ENCODE data around the gene TRAIP.
"Not testable (repeated sequence)": the region's sequence is repeated elsewhere in the genome, so short reads cannot be mapped to it uniquely, and the experiment has no call there.

TRAIP gene

GRCh38 chr3:49872801-49873281, 16.5 kb upstream of the TRAIP start:
- DNase-seq: no peak

GRCh38 chr3:49871531-49872153, 15.3 kb upstream of the TRAIP start:
- no peak for DNase-seq

- no peak for DNase-seq
Measured at GRCh38 chr3:49869525-49870126, 13.3 kb upstream of the TRAIP start, which contains the start of gene CAMKV. CAMKV (minus strand) TSS chr3:49869906; CDS start chr3:49862388, 7,518 bp downstream.

- no peak for DNase-seq
Measured at GRCh38 chr3:49868862-49869466, 12.6 kb upstream of the TRAIP start.

DNA sequence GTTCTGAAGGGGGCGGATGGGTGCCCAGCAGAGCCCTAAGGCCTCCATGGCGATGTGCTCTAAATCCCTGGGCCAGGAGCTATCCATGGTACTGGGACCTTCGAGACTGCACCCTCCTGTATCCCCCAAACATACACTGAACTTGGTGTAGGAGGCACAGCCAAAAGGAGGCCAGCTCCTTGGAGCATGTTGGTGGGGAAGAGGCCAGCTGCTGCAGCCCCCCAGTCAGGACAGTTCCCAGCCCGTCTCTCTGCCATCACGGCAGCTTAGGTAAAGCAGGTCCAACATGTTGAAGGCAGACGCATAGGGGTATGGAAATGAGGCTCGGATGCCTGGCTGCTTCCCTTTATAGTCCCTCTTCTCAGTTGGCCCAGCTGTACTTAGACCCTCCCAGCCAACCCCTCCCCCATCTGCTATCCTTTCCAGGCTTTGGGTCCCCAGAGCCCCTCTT, 11.5 kb upstream of the TRAIP start:
- no peak for DNase-seq

- DNase-seq: no peak
Measured at GRCh38 chr3:49867400-49867799, 11.0 kb upstream of the TRAIP start.

DNA sequence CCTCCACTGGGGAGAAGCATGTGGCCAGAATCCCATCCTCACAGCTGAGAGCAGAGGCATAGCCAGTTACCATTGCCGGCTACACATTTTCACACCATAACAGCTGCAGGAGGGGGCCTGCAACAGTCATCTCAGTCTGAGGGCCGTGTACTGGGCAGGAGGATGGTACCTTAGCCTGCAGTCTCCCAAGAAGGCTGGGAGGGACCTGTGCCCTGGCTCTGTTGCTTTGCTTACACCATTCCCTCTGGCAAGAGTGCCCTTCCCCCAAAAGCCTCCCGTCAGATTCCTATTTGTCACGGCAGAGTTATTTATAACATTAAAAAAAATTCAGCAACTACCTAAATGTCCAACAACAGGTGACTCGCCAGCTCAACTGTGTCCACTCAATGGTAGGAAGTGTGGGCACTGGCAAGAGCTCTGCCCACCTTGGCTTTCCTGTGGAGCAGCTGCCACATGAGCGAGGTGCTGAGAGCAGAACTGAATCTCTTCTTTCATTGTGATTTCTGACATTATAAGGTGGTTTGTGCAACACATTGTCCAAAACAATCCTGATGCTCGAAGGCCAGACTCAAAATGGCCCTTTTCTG, 8.9 kb upstream of the TRAIP start:
- DNase-seq: no peak

DNA sequence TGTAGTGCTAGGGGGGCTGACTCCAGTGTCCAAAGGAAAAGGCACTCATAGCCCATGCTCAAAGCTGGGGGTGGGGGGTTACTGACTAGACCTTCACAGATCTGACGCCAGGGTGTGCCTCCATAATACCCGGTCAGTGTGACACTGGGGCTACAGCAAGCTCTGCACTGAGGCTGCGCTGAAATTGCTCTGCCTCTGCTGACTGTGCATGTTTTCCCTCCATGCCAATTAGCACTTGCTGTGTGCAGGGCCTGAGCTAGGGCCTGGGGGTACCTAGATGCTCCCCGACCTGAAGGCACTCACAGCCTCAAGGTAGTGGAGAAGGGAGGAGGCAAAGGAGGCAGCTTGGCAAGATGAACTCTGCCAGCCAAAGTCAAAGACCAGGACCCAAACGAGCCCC, 8.1 kb upstream of the TRAIP start:
- no peak for DNase-seq

DNA sequence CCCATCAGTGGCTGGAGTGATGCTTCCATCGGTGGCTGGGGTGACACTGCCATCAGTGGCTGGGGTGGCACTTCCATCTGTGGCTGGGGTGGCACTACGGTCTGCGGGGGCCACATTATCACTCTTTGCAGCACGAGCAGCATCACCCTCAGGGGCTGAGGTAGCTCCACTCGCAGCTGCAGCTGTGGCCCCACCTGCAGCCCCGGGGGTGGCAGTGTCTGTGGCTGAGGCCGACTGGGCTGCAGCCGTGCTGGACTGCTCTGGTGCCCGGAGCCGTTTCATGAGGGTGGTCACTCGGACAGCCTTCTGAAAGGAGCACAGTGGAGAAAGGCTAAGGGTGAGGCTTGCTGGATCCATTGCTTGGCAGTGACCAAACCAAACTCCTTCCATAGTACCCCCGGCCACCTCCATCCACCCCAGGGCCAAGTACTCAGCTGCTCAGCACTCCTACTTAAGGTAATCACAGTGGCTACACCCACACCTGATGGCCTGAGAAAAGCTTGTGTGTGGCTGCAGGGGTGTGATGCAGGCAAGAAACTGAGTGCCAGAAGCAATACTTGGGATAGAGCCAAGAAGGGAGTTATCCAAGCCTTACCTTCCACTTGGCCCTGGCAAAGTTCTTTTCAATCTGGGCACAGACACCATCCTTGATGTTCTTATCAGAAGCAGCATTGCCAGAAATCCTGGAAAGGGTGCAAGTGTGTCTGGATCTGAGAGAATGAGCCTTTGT, 3.4 kb upstream of the TRAIP start:
- no peak for DNase-seq

- DNase-seq: no peak
Measured at GRCh38 chr3:49855662-49856061, 702 bp downstream of the TRAIP start.

DNA sequence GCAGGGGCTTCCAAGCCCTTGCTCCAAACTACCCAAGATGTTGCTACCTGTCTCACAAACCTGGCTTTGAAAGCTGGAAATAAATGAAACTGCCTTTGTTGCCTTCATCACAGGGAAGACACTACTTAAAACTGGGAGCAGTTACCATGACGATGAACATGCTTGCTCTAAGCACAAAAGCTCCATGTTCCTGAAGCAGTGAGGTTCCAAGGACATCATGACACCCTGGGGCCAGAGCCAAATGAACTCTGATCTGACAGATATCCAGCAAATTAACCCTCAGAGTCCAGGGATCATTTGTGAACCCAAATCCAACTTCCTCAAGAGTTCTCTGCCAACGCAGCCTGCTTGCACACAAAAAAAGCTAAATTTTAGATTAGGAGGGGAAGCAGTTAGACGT, 10.7 kb downstream of the TRAIP start:
- no peak for DNase-seq

- DNase-seq: no peak
Measured at GRCh38 chr3:49844464-49845183, 11.7 kb downstream of the TRAIP start.

DNA sequence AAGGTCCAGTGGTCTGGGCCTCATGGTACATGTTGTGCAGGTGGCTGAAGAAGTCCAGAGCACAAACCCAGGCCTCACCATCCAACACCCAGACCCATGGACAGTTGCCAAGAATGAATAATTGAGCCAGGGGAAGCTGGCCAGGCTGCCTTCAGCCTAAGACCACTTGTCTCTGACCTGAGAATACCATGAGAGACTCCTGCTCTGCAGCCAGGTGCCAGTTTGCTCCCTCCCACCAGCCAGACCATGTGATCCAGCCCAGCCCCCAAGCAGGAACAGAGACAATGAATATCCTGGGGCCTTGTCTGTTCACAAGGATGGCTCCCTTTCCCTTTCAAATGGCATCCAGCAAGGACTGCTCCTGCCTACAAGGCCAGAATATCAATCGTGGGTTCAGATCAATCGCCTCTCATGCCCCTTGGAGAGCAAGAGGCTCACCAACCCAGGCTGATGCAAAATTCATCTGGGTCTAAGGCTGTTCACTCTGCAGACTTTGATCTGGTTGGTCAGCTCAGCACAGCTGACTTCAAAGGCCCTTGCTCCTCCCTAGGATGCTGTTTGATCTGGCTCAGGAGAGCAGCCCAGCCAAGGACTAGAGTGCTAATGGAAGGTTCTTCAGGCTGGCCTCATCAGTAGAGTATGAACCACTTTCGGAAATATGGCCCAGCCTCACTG, 13.4 kb downstream of the TRAIP start:
- DNase-seq: no peak

DNA sequence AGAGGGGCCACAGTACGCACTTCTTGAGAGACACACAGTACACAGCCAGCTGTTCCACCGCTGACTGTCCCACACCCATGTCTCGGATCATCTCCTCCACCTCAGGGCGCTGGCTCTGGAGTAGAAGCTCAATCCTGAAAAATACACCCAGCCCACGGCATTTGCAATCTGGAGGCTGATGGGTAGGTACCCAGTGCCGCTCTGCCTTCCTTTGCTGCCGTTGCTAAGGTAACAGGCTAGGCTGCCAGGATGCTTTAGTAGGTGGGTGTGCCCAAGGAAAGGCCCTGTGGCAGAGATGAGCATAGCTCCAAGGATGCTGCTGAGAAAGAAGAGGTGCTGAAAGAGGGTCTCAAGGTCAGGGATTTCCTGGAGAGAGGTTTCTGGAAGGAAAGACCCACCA, 14.6 kb downstream of the TRAIP start:
- DNase-seq: no peak

- no peak for DNase-seq
Measured at GRCh38 chr3:49841126-49841696, 15.2 kb downstream of the TRAIP start.

GRCh38 chr3:49840388-49840787, 16.0 kb downstream of the TRAIP start:
- no peak for DNase-seq

GRCh38 chr3:49839193-49839809, 17.1 kb downstream of the TRAIP start:
- DNase-seq: peak; percentile 61

DNA sequence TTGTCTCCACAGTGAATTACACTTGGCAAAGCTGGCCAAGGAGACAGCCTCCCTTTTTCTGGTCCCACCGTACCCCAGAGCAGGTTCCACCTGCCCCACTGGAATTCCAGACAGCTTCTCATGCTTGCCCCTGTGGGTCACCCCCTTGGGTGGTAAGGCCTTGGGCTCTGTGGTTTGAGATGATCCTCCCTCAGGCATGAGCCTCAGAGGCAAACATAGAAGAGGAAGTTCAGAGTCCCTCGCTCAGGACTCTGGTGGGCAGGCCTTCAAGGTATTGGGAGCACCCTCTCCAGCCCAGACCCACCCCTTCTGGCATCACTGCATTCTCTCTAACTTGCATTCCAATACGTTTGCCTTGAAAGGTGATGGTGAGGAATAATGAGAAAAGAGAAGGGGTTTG, 25.0 kb downstream of the TRAIP start:
- peak; percentile 22 for DNase-seq

DNA sequence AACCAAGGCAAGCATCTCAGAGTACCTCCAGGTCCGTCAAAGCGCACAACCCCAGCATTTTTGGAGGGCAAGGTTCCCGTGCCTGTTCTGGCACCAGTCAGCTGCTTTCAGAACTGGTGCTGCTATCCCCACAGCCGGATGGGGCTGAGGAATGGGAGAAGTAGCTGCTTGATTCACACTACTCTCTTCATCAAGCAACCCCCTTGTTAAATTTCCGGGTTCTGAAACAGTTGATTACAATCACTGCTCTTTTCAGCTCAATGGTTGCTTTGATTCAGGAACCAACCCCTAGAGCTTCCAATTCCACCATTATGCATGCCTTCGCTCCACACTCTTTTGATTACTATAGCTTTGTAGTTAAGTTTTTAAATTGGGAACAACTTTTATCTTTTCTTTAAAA, 30.3 kb downstream of the TRAIP start:
- DNase-seq: no peak

DNA sequence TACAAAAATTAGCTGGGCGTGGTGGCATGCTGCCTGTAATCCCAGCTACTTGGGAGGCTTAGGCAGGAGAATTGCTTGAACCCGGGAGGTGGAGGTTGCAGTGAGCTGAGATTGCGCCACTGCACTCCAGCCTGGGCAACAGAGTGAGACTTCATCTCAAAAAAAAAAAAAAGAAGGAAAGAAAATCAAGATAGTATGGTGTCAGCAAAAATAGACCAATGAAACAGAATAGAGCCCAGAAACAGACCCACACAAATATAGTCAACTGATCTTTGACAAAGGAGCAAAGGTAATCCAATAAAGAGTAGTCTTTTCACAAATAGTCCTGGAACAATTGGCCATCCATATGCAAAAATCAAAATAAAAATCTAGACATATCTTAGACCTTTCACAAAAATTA, 33.2 kb downstream of the TRAIP start:
- DNase-seq: not testable (repeated sequence)

Data from GF-D8 (cell line).